H1 (cell line): ENCODE measurements around the gene CHEK2. TPM values are rescaled to one million over a fixed set of nuclear protein-coding genes. Genes with fewer than 3 reads are reported as not detected.

ENCODE experiments used
- CTCF ChIA-PET: fragments of 300-600 bp; sonication (Branson Sonifier 250); formaldehyde crosslinking; loops from one replicate; lab custom pipeline; 2021; ENCODE audit not compliant: partially characterized antibody; lab: Charles Lee
- POLR2A ChIA-PET: fragments of 300-600 bp; sonication (Branson Sonifier 250); formaldehyde crosslinking; loops from one replicate; lab custom pipeline; 2021; ENCODE audit warnings: inconsistent platforms; ENCODE audit not compliant: partially characterized antibody; lab: Charles Lee
- DNase-seq, 2 experiments: peaks; one replicate each; pipeline versions ENCODE4 v3.0.0 to v3.0.0-alpha.2; 2010 to 2022; ENCODE audit warnings: low spot score in 2 of 2, low read depth in 1 of 2, mixed read lengths in 1 of 2
- FAIRE-seq: peaks from 2 replicates; lab custom pipeline; 2011; peaks lifted over from hg19 to GRCh38; lab: Jason Lieb, UNC
- H2AFZ ChIP-seq: 2 replicates; pipeline ENCODE4 v1.8.1; 2012; ENCODE audit warnings: low read length, inconsistent platforms
- H2AK5ac ChIP-seq: 2 replicates; pipeline ENCODE4 v1.6.1; 2013; ENCODE audit warnings: low read depth, low read length
- H2BK120ac ChIP-seq: replicated peaks from 2 replicates; pipeline ENCODE3; 2013; ENCODE audit warnings: low read depth, low read length, inconsistent platforms
- H2BK12ac ChIP-seq: 2 replicates; pipeline ENCODE4 v1.6.1; 2013; ENCODE audit warnings: low read depth, low read length
- H2BK15ac ChIP-seq: 2 replicates; pipeline ENCODE4 v1.6.1; 2013; ENCODE audit warnings: low read length
- H2BK20ac ChIP-seq: 2 replicates; pipeline ENCODE4 v1.6.1; 2013; ENCODE audit warnings: low read length
- H2BK5ac ChIP-seq: 2 replicates; pipeline ENCODE4 v1.6.1; 2013; ENCODE audit warnings: low read depth, low read length
- H3K14ac ChIP-seq: 2 replicates; pipeline ENCODE4 v1.6.1; 2013; ENCODE audit warnings: inconsistent platforms; ENCODE audit not compliant: insufficient read length
- H3K18ac ChIP-seq: 2 replicates; pipeline ENCODE4 v1.6.1; 2013; ENCODE audit warnings: low read length; ENCODE audit errors: extremely low read depth
- H3K23ac ChIP-seq: 2 replicates; pipeline ENCODE4 v1.6.1; 2013; ENCODE audit warnings: inconsistent platforms; ENCODE audit not compliant: insufficient read length
- H3K23me2 ChIP-seq: 2 replicates; pipeline ENCODE4 v1.6.1; 2013; ENCODE audit warnings: low read depth, low read length
- H3K27ac ChIP-seq: 2 replicates; pipeline ENCODE4 v1.6.1; 2011; ENCODE audit warnings: low read depth, low read length, inconsistent platforms
- H3K27me3 ChIP-seq, 4 experiments: replicated peaks in 1 of 4; 1 replicate in 1 of 4; 2 replicates in 3 of 4; pipeline versions ENCODE4 v1.6.1 to v1.8.1; 2011 to 2013; ENCODE audit warnings: low read length in 3 of 4, mild to moderate bottlenecking in 3 of 4, inconsistent platforms in 2 of 4, mixed read lengths in 2 of 4, moderate library complexity in 1 of 4; ENCODE audit not compliant: control insufficient read depth in 3 of 4, insufficient read depth in 3 of 4; ENCODE audit errors: extremely low read depth in 1 of 4
- H3K36me3 ChIP-seq, 4 experiments: 2 replicates each; pipeline versions ENCODE4 v1.6.1 to v1.8.1; 2011 to 2013; ENCODE audit warnings: mild to moderate bottlenecking in 4 of 4, low read length in 3 of 4, moderate library complexity in 2 of 4, control low read depth in 1 of 4, inconsistent platforms in 1 of 4; ENCODE audit not compliant: insufficient read depth in 4 of 4, control insufficient read depth in 2 of 4
- H3K4ac ChIP-seq: replicated peaks from 2 replicates; pipeline ENCODE3; 2013; ENCODE audit warnings: low read length, low read depth, mixed read lengths, inconsistent platforms; ENCODE audit not compliant: insufficient read length
- H3K4me1 ChIP-seq, 4 experiments: replicated peaks in 1 of 4; 1 replicate in 1 of 4; 2 replicates in 3 of 4; pipeline versions ENCODE4 v1.6.1 to v1.8.1; 2011 to 2013; ENCODE audit warnings: low read length in 3 of 4, inconsistent platforms in 2 of 4, mixed read lengths in 1 of 4; ENCODE audit not compliant: insufficient read depth in 4 of 4, control insufficient read depth in 3 of 4
- H3K4me2 ChIP-seq, 2 experiments: 2 replicates each; pipeline versions ENCODE4 v1.6.1 to v1.8.1; 2011 to 2013; ENCODE audit warnings: low read depth in 2 of 2, low read length in 2 of 2, control low read depth in 1 of 2, inconsistent platforms in 1 of 2, mild to moderate bottlenecking in 1 of 2; ENCODE audit not compliant: insufficient read depth in 1 of 2
- H3K4me3 ChIP-seq, 4 experiments: fragments of 200-600, 300-600 bp in 1 of 4; sonication (generic), shearing (Covaris generic), sonication (Bioruptor Twin) in 1 of 4; 2 replicates each; pipeline versions ENCODE4 v1.5.1 to v1.8.1; 2011 to 2016; ENCODE audit warnings: low read length in 4 of 4, low read depth in 3 of 4, control low read depth in 2 of 4, inconsistent platforms in 2 of 4, mild to moderate bottlenecking in 2 of 4, mixed read lengths in 1 of 4, moderate library complexity in 1 of 4; ENCODE audit not compliant: insufficient read depth in 2 of 4; ENCODE audit errors: extremely low read depth in 1 of 4
- H3K56ac ChIP-seq: replicated peaks from 2 replicates; pipeline ENCODE3; 2013; ENCODE audit warnings: low read depth, mild to moderate bottlenecking, mixed read lengths, low read length, inconsistent platforms; ENCODE audit not compliant: insufficient read length
- H3K79me1 ChIP-seq: 2 replicates; pipeline ENCODE4 v1.6.1; 2013; ENCODE audit warnings: low read depth, low read length, control low read depth
- H3K79me2 ChIP-seq, 2 experiments: 2 replicates each; pipeline versions ENCODE4 v1.6.1 to v1.8.1; 2012 to 2013; ENCODE audit warnings: low read length in 2 of 2, mild to moderate bottlenecking in 2 of 2, inconsistent platforms in 1 of 2; ENCODE audit not compliant: insufficient read depth in 2 of 2, control insufficient read depth in 1 of 2
- H3K9ac ChIP-seq, 4 experiments: replicated peaks in 1 of 4; 1 replicate in 1 of 4; 2 replicates in 3 of 4; pipeline versions ENCODE4 v1.6.1 to v1.8.1; 2011 to 2013; ENCODE audit warnings: low read depth in 3 of 4, low read length in 3 of 4, control low read depth in 2 of 4, mild to moderate bottlenecking in 2 of 4, moderate library complexity in 2 of 4, inconsistent platforms in 1 of 4; ENCODE audit errors: extremely low read depth in 1 of 4
- H3K9me3 ChIP-seq, 2 experiments: 2 replicates each; pipeline versions ENCODE4 v1.6.1 to v1.8.1; 2012 to 2013; ENCODE audit warnings: mild to moderate bottlenecking in 2 of 2, moderate library complexity in 2 of 2, control low read depth in 1 of 2, inconsistent platforms in 1 of 2, low read depth in 1 of 2, low read length in 1 of 2, mixed read lengths in 1 of 2; ENCODE audit not compliant: insufficient read depth in 2 of 2
- H4K20me1 ChIP-seq, 2 experiments: replicated peaks in 1 of 2; 2 replicates each; pipeline versions ENCODE3 to v1.8.1; 2011 to 2013; ENCODE audit warnings: inconsistent platforms in 2 of 2, low read length in 2 of 2, mild to moderate bottlenecking in 1 of 2; ENCODE audit not compliant: insufficient read depth in 2 of 2, control insufficient read depth in 1 of 2
- H4K5ac ChIP-seq: 2 replicates; pipeline ENCODE4 v1.6.1; 2013; ENCODE audit warnings: low read length, low read depth, mixed read lengths, inconsistent platforms; ENCODE audit not compliant: insufficient read length
- H4K8ac ChIP-seq: 2 replicates; pipeline ENCODE4 v1.8.0; 2013; ENCODE audit warnings: mild to moderate bottlenecking, moderate library complexity, low read length, inconsistent platforms; ENCODE audit not compliant: insufficient read depth; ENCODE audit errors: extremely low read depth
- H4K91ac ChIP-seq: replicated peaks from 2 replicates; pipeline ENCODE3; 2013; ENCODE audit warnings: low read length, mixed read lengths, inconsistent platforms; ENCODE audit not compliant: insufficient read length
- BRCA1 ChIP-seq: IDR thresholded peaks from 2 replicates; pipeline ENCODE4 v1.6.1; 2012; ENCODE audit warnings: low read depth, low read length, improper control_type of control experiment
- CREB1 ChIP-seq: IDR thresholded peaks from 2 replicates; pipeline ENCODE4 v1.6.1; 2012; ENCODE audit warnings: inconsistent platforms
- EZH2 ChIP-seq: fragments of 200-600 bp; sonication (generic); IDR thresholded peaks from 2 replicates; pipeline ENCODE4 v1.7.1; 2012; ENCODE audit warnings: low read depth, mild to moderate bottlenecking, moderate library complexity, low read length, inconsistent platforms; ENCODE audit not compliant: severe bottlenecking
- MAFK ChIP-seq: IDR thresholded peaks from 2 replicates; pipeline ENCODE4 v1.6.1; 2012; ENCODE audit warnings: low read depth, mild to moderate bottlenecking, improper control_type of control experiment, low read length
- NANOG ChIP-seq: IDR thresholded peaks from 2 replicates; pipeline ENCODE4 v1.6.1; 2011; ENCODE audit warnings: low read length, low read depth, mild to moderate bottlenecking, inconsistent platforms; ENCODE audit not compliant: insufficient read depth, poor library complexity, severe bottlenecking
- PHF8 ChIP-seq: fragments of 200-600 bp; sonication (generic); conservative IDR thresholded peaks from 2 replicates; pipeline ENCODE4 v1.7.1; 2012; ENCODE audit warnings: low read depth, mild to moderate bottlenecking, inconsistent platforms, low read length, moderate library complexity
- SIN3A ChIP-seq, 2 experiments: IDR thresholded peaks in 1 of 2; conservative IDR thresholded peaks in 1 of 2; 2 replicates each; pipeline ENCODE4 v1.6.1; 2011 to 2012; ENCODE audit warnings: low read length in 2 of 2, improper control_type of control experiment in 1 of 2, low read depth in 1 of 2, mild to moderate bottlenecking in 1 of 2
- SIX5 ChIP-seq: IDR thresholded peaks from 2 replicates; pipeline ENCODE4 v1.6.1; 2011; ENCODE audit warnings: mild to moderate bottlenecking, low read depth, low read length
- YY1 ChIP-seq: IDR thresholded peaks from 2 replicates; pipeline ENCODE4 v1.6.1; 2011; ENCODE audit warnings: low read depth, mild to moderate bottlenecking, low read length
- WGBS, 2 experiments: shearing (Covaris generic) in 1 of 2; methylation state at CpG; one replicate each; pipeline versions ENCODE4 v1.1.6 to v1.1.7; 2013 to 2015; ENCODE audit warnings: low lambda C conversion rate in 2 of 2, mixed read lengths in 2 of 2, inconsistent platforms in 1 of 2, low coverage in 1 of 2, missing lambda C conversion rate in 1 of 2; ENCODE audit not compliant: insufficient replicate concordance in 2 of 2, insufficient coverage in 1 of 2, insufficient read length in 1 of 2; ENCODE audit errors: extremely low coverage in 1 of 2, missing lambda C conversion rate in 1 of 2; 5-methylcytosine and 5-hydroxymethylcytosine counted together
- polyA plus RNA-seq, 7 experiments: library from polyadenylated mRNA; depleted of rRNA in 3 of 7; stranded (reverse) in 5 of 7; unstranded in 2 of 7; fragments of >200 nt in 5 of 7; fragments of 200-250 nt in 2 of 7; gene quantifications; 1 replicate in 5 of 7; 2 replicates in 1 of 7; 4 replicates in 1 of 7; pipeline versions ENCODE4 v1.2.1 to v1.2.3, GENCODE V29; 2011 to 2013; ENCODE audit warnings: missing spikeins in 2 of 7, mixed read lengths in 2 of 7
- total RNA-seq: library from RNA; stranded (reverse); fragmentation: NEBNext Ultra II Directional; extraction: Animal tissue kit (Norgen Biotek cat#: 25700); gene quantifications from 2 replicates; pipeline ENCODE4 v1.2.1, GENCODE V29; 2021
- TF ChIP-seq, protein P1 (sequence below): IDR thresholded peaks from 2 replicates; pipeline ENCODE4 v1.6.1; 2012; ENCODE audit warnings: inconsistent platforms
- TF ChIP-seq, protein P2 (sequence below), 3 experiments: IDR thresholded peaks; 1 replicate in 2 of 3; 2 replicates in 1 of 3; pipeline versions ENCODE4 v1.5.1 to v1.6.1; 2011; ENCODE audit warnings: low read length in 3 of 3, mild to moderate bottlenecking in 3 of 3, inconsistent platforms in 2 of 3, low read depth in 1 of 3, moderate library complexity in 1 of 3; ENCODE audit not compliant: insufficient read depth in 1 of 3; ENCODE audit errors: control extremely low read depth in 1 of 3

The CHEK2 gene
- total and polyA plus RNA-seq, 2 of the 8 experiments (the other 6 are each of a cell fraction or from before 2014, with no cell fraction given): 74.9 to 89.5 TPM

GRCh38 chr22:28716686-28717085 lies 24.9 kb downstream of the CHEK2 start:
- ChIA-PET POLR2A (interaction anchor here (1.1 kb wide), 1 partner anchor 10 kb away, joined by 3 read pairs; no protein-coding TSS in a partner anchor), CTCF (interaction anchor here (0.7 kb wide), 1 partner anchor 48 kb away, joined by 3 read pairs; no protein-coding TSS in a partner anchor)
- Histone ChIP-seq H3K4me2 (no peak overlapping the region), H2BK120ac (no peak overlapping the region), H2BK12ac (no peak overlapping the region), H3K9ac (no peak overlapping the region), H3K79me1 (no peaks in the 10 kb centered on the region), H2BK20ac (no peak overlapping the region), H3K14ac (no peak overlapping the region), H4K91ac (no peak overlapping the region), H3K23me2 (no peaks in the 10 kb centered on the region), H2AK5ac (no peak overlapping the region), H4K20me1 (no peaks in the 10 kb centered on the region), H3K36me3 (peaks cover 0 to 25% (median 15%) of the 10 kb centered on the region in 4 experiments; a peak in 7 of 8 replicates), H3K79me2 (no peaks in the 10 kb centered on the region), H2BK15ac (no peak overlapping the region), H2BK5ac (no peak overlapping the region), H3K4ac (no peak overlapping the region), H3K27ac (no peak overlapping the region), H2AFZ (no peak overlapping the region), H3K4me1 (no peaks in the 10 kb centered on the region), H3K56ac (no peak overlapping the region), H3K18ac (no peak overlapping the region), H3K4me3 (no peak overlapping the region), H3K9me3 (no peaks in the 10 kb centered on the region), H3K23ac (no peak overlapping the region), H3K27me3 (no peaks in the 10 kb centered on the region), H4K8ac (no peak overlapping the region), H4K5ac (no peak overlapping the region)
- no peak for FAIRE-seq
- no peak for DNase-seq
- WGBS, 2 experiments: 98% methylated on average over 3 of the region's 3 CpGs; no CpG with 5 or more reads in 1 of the 2 experiments
- TF ChIP-seq NANOG: no peak
- TF ChIP-seq, protein P1, sequence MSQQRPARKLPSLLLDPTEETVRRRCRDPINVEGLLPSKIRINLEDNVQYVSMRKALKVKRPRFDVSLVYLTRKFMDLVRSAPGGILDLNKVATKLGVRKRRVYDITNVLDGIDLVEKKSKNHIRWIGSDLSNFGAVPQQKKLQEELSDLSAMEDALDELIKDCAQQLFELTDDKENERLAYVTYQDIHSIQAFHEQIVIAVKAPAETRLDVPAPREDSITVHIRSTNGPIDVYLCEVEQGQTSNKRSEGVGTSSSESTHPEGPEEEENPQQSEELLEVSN: no peak
- no peak for TF ChIP-seq SIX5
- TF ChIP-seq CREB1: no peak
- no peak for TF ChIP-seq EZH2
- TF ChIP-seq PHF8: no peak
- no peak for TF ChIP-seq MAFK
- TF ChIP-seq, protein P2, sequence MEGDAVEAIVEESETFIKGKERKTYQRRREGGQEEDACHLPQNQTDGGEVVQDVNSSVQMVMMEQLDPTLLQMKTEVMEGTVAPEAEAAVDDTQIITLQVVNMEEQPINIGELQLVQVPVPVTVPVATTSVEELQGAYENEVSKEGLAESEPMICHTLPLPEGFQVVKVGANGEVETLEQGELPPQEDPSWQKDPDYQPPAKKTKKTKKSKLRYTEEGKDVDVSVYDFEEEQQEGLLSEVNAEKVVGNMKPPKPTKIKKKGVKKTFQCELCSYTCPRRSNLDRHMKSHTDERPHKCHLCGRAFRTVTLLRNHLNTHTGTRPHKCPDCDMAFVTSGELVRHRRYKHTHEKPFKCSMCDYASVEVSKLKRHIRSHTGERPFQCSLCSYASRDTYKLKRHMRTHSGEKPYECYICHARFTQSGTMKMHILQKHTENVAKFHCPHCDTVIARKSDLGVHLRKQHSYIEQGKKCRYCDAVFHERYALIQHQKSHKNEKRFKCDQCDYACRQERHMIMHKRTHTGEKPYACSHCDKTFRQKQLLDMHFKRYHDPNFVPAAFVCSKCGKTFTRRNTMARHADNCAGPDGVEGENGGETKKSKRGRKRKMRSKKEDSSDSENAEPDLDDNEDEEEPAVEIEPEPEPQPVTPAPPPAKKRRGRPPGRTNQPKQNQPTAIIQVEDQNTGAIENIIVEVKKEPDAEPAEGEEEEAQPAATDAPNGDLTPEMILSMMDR (IDR thresholded peaks at IDR 0.05; ENCODE audit: control extremely low read depth in 1 of 3, insufficient read depth in 1 of 3, low read depth in 1 of 3, low read length in 3 of 3): no peak
- TF ChIP-seq SIN3A (conservative IDR thresholded peaks at IDR 0.05 in 1 of 2, IDR thresholded peaks at IDR 0.05 in 1 of 2; ENCODE audit: low read depth in 1 of 2, low read length in 2 of 2): no peak
- no peak for TF ChIP-seq YY1
- no peak for TF ChIP-seq BRCA1
